ENCODE data around the gene PLXNA1.
A peak's percentile ranks its signal among the peaks of the same experiment; 100 is the strongest.

The PLXNA1 gene

GRCh38 chr3:126984391-126985131 lies 1.6 kb downstream of the PLXNA1 start:
- peaks cover 43% of the 10 kb centered on the region for H3K79me2 ChIP-seq (ENCODE audit: low read length)
- H3K9me3 ChIP-seq (ENCODE audit: insufficient read depth, low read length): no peaks in the 10 kb centered on the region
- H3K27me3 ChIP-seq (ENCODE audit: low read depth, low read length): no peaks in the 10 kb centered on the region; the same call in 1 of the 2 replicates
- peaks cover 14% of the 10 kb centered on the region for H3K4me1 ChIP-seq (ENCODE audit: low read length)
- peaks cover 48% of the 10 kb centered on the region for H4K20me1 ChIP-seq (ENCODE audit: insufficient read depth, low read length)
- no peaks in the 10 kb centered on the region for H3K36me3 ChIP-seq (replicated peaks; ENCODE audit: low read depth, low read length)
- H3K4me3 ChIP-seq (ENCODE audit: low read length): peak overlapping the region; percentile 90
- no peak overlapping the region for H3K27ac ChIP-seq (ENCODE audit: low read length)
- peak overlapping the region; percentile 89 for H3K4me2 ChIP-seq (ENCODE audit: low read length)
- peak overlapping the region; percentile 81 for H3K9ac ChIP-seq (ENCODE audit: low read length)
- no peak overlapping the region for H2AFZ ChIP-seq (ENCODE audit: low read depth, low read length)
- TF ChIP-seq EZH2phosphoT487 (IDR thresholded peaks at IDR 0.05; ENCODE audit: low read depth): no peak
- TF ChIP-seq CTCF (IDR thresholded peaks at IDR 0.05; ENCODE audit: low read depth, low read length): no peak

- no peaks in the 10 kb centered on the region for H3K27me3 ChIP-seq (ENCODE audit: low read depth, low read length)
- H3K79me2 ChIP-seq (ENCODE audit: low read length): peaks cover 46% of the 10 kb centered on the region
- H3K4me2 ChIP-seq (ENCODE audit: low read length): no peak overlapping the region
- H3K4me3 ChIP-seq (ENCODE audit: low read length): no peak overlapping the region
- H3K36me3 ChIP-seq (replicated peaks; ENCODE audit: low read depth, low read length): no peaks in the 10 kb centered on the region
- peaks cover 14% of the 10 kb centered on the region for H3K4me1 ChIP-seq (ENCODE audit: low read length)
- no peak overlapping the region for H3K27ac ChIP-seq (ENCODE audit: low read length)
- no peak overlapping the region for H2AFZ ChIP-seq (ENCODE audit: low read depth, low read length)
- peaks cover 52% of the 10 kb centered on the region for H4K20me1 ChIP-seq (ENCODE audit: insufficient read depth, low read length)
- no peak overlapping the region for H3K9ac ChIP-seq (ENCODE audit: low read length)
- H3K9me3 ChIP-seq (ENCODE audit: insufficient read depth, low read length): no peaks in the 10 kb centered on the region
- TF ChIP-seq EZH2phosphoT487 (IDR thresholded peaks at IDR 0.05; ENCODE audit: low read depth) (no peak), CTCF (IDR thresholded peaks at IDR 0.05; ENCODE audit: low read depth, low read length) (no peak)
These were observed 2.4 kb downstream of the PLXNA1 start for GRCh38 chr3:126985132-126985985.

- no peak overlapping the region for H3K4me2 ChIP-seq (ENCODE audit: low read length)
- no peaks in the 10 kb centered on the region for H3K36me3 ChIP-seq (replicated peaks; ENCODE audit: low read depth, low read length)
- no peak overlapping the region for H3K4me3 ChIP-seq (ENCODE audit: low read length)
- TF ChIP-seq CTCF (IDR thresholded peaks at IDR 0.05; ENCODE audit: low read depth, low read length) (no peak), EZH2phosphoT487 (IDR thresholded peaks at IDR 0.05; ENCODE audit: low read depth) (no peak)
- H3K9ac ChIP-seq (ENCODE audit: low read length): no peak overlapping the region
- no peaks in the 10 kb centered on the region for H3K9me3 ChIP-seq (ENCODE audit: insufficient read depth, low read length)
- H3K4me1 ChIP-seq (ENCODE audit: low read length): peaks cover 13% of the 10 kb centered on the region
- H3K27ac ChIP-seq (ENCODE audit: low read length): no peak overlapping the region
- peaks cover 56% of the 10 kb centered on the region for H4K20me1 ChIP-seq (ENCODE audit: insufficient read depth, low read length)
- H2AFZ ChIP-seq (ENCODE audit: low read depth, low read length): no peak overlapping the region
- no peaks in the 10 kb centered on the region for H3K27me3 ChIP-seq (ENCODE audit: low read depth, low read length)
- H3K79me2 ChIP-seq (ENCODE audit: low read length): peaks cover 46% of the 10 kb centered on the region
These were observed 3.1 kb downstream of the PLXNA1 start for GRCh38 chr3:126986001-126986400.

GRCh38 chr3:126987129-126987528 lies 4.2 kb downstream of the PLXNA1 start:
- Histone ChIP-seq H3K27ac (ENCODE audit: low read length) (no peak overlapping the region), H4K20me1 (ENCODE audit: insufficient read depth, low read length) (peaks cover 63% of the 10 kb centered on the region), H2AFZ (ENCODE audit: low read depth, low read length) (no peak overlapping the region), H3K9ac (ENCODE audit: low read length) (no peak overlapping the region), H3K4me1 (ENCODE audit: low read length) (peaks cover 3% of the 10 kb centered on the region; the same call in 1 of the 2 replicates), H3K9me3 (ENCODE audit: insufficient read depth, low read length) (no peaks in the 10 kb centered on the region), H3K4me3 (ENCODE audit: low read length) (no peak overlapping the region), H3K36me3 (replicated peaks; ENCODE audit: low read depth, low read length) (no peaks in the 10 kb centered on the region), H3K4me2 (ENCODE audit: low read length) (no peak overlapping the region), H3K27me3 (ENCODE audit: low read depth, low read length) (no peaks in the 10 kb centered on the region), H3K79me2 (ENCODE audit: low read length) (peaks cover 46% of the 10 kb centered on the region)
- TF ChIP-seq CTCF (IDR thresholded peaks at IDR 0.05; ENCODE audit: low read depth, low read length) (no peak), EZH2phosphoT487 (IDR thresholded peaks at IDR 0.05; ENCODE audit: low read depth) (no peak)
